ENCODE measurements around the gene GMDS. TPM values are rescaled to one million over a fixed set of nuclear protein-coding genes. Genes with fewer than 3 reads are reported as not detected.
A peak's percentile ranks its signal among the peaks of the same experiment; 100 is the strongest.

The GMDS gene
- total and polyA plus RNA-seq, 2 experiments from 2014 or later: 6.3 to 17.7 TPM

GRCh38 chr6:1820714-1821113 is 424.7 kb downstream of the GMDS start:
- TF ChIP-seq CTCF (IDR thresholded peaks at IDR 0.05; ENCODE audit: low read depth, low read length): no peak
- no peak overlapping the region for H3K4me3 ChIP-seq
- DNase-seq (ENCODE audit: low read depth in 1 of 2, low spot score in 1 of 2): no peak
- no peaks in the 10 kb centered on the region for H3K4me1 ChIP-seq (ENCODE audit: low read depth)
- H3K36me3 ChIP-seq: no peaks in the 10 kb centered on the region
- no peaks in the 10 kb centered on the region for H3K27me3 ChIP-seq
- no peaks in the 10 kb centered on the region for H3K9me3 ChIP-seq (ENCODE audit: low read depth)
- H3K27ac ChIP-seq: no peak overlapping the region

GRCh38 chr6:1820165-1820564 is 425.2 kb downstream of the GMDS start:
- Histone ChIP-seq H3K27ac (no peak overlapping the region), H3K4me1 (ENCODE audit: low read depth) (no peaks in the 10 kb centered on the region), H3K4me3 (no peak overlapping the region), H3K36me3 (no peaks in the 10 kb centered on the region), H3K27me3 (no peaks in the 10 kb centered on the region), H3K9me3 (ENCODE audit: low read depth) (no peaks in the 10 kb centered on the region)
- no peak for TF ChIP-seq CTCF (IDR thresholded peaks at IDR 0.05; ENCODE audit: low read depth, low read length)
- peak in 1 of 2 donors; percentile 81 for DNase-seq (ENCODE audit: low read depth in 1 of 2, low spot score in 1 of 2)

- H3K27me3 ChIP-seq: peaks cover 2% of the 10 kb centered on the region
- DNase-seq (ENCODE audit: low read depth in 1 of 2, low spot score in 1 of 2): no peak
Observed at GRCh38 chr6:1819007-1819406, 426.4 kb downstream of the GMDS start.

DNA sequence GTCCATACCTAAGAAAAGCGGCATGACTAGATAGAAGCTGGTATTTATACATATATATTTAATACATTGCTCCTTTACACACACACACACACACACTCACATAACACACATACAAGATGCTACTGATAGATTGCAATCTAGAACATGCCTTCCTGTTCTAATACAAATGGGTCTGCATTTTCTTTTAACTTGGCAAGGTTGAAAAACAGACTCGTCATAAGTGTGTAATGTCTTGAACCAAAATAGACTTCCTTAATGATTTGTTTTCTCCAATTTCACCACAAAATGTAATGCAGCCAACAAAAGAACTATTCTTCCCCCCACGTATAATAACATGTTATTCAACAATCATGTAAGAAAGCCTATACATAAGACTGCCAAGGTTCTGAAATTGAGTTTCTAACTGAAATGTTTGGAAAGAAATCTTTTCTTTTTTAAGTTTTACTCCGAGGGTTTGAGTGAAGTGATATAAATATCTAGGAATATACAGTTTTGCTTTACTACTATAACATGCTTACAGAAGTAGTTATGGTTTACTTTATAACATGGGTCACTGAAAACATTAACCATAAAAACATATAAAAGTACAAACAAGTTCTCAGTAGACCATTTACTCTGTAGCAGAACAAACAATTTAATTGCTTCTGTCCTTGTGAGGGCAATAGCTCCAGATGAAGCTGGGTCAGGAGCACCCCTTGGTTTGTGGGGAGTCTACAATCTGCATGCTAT is 428.2 kb downstream of the GMDS start:
- H3K27me3 ChIP-seq: peaks cover 3% of the 10 kb centered on the region
- no peak overlapping the region for H3K27ac ChIP-seq
- no peak overlapping the region for H3K4me3 ChIP-seq
- H3K4me1 ChIP-seq (ENCODE audit: low read depth): no peaks in the 10 kb centered on the region
- H3K36me3 ChIP-seq: no peaks in the 10 kb centered on the region
- DNase-seq (ENCODE audit: low read depth in 1 of 2, low spot score in 1 of 2): peak in 1 of 2 donors; percentile 69
- H3K9me3 ChIP-seq (ENCODE audit: low read depth): no peaks in the 10 kb centered on the region
- TF ChIP-seq CTCF (IDR thresholded peaks at IDR 0.05; ENCODE audit: low read depth, low read length): no peak

More at GRCh38 chr6:1819007-1819406, 426.4 kb downstream of the GMDS start:
- Histone ChIP-seq H3K27ac (no peak overlapping the region), H3K9me3 (ENCODE audit: low read depth) (no peaks in the 10 kb centered on the region), H3K36me3 (no peaks in the 10 kb centered on the region), H3K4me3 (no peak overlapping the region), H3K4me1 (ENCODE audit: low read depth) (no peaks in the 10 kb centered on the region)
- TF ChIP-seq CTCF (IDR thresholded peaks at IDR 0.05; ENCODE audit: low read depth, low read length): no peak

DNA sequence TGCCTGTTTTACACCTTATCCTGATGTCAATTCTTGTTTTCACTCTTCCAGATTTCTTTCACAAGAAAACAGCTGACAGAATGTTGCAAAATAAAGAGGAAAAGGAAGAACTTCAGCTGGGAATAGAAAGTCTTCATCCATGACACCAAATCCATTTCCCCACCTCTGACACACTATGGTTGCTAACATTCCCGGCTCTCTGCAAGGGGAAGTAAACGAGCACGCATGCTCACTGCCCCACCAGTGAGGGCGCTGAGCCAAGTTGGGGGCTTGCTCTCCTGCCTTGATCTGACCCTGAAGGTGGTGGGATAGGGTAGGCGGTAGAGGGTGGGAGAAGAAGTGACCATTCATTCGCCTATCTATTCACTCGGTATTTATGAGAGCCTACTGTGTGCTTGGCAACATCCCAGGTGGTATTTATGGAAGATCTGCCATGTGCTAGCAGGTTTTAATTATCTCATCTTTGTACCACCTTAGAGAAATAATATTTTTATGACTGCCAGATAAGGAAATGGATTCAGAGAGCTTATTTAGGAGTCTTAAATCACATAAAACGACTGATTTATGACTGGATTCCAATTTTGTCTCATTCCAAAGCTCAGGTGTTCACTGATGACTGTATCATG is 429.5 kb downstream of the GMDS start:
- TF ChIP-seq CTCF (IDR thresholded peaks at IDR 0.05; ENCODE audit: low read depth, low read length): no peak
- no peaks in the 10 kb centered on the region for H3K36me3 ChIP-seq
- no peaks in the 10 kb centered on the region for H3K9me3 ChIP-seq (ENCODE audit: low read depth)
- no peak overlapping the region for H3K27ac ChIP-seq
- H3K4me1 ChIP-seq (ENCODE audit: low read depth): no peaks in the 10 kb centered on the region
- no peak for DNase-seq (ENCODE audit: low read depth in 1 of 2, low spot score in 1 of 2)
- no peak overlapping the region for H3K4me3 ChIP-seq
- peaks cover 3% of the 10 kb centered on the region for H3K27me3 ChIP-seq
